Peyer's patch (tissue), 4 donors: ENCODE data around the gene NAA38. TPM values are rescaled to one million over a fixed set of nuclear protein-coding genes. Genes with fewer than 3 reads are reported as not detected.

Source experiments
- DNase-seq, 3 donors: peaks; one replicate each; pipeline ENCODE4 v3.0.0-alpha.2; 2017 to 2019
- H3K27ac ChIP-seq, 4 donors: fragments of 200-600 bp; sonication (generic); one replicate each; pipeline ENCODE4 v1.5.1; 2016 to 2019
- H3K27me3 ChIP-seq, 2 donors: fragments of 200-600 bp; sonication (generic); one replicate each; pipeline ENCODE4 v1.5.1; 2019
- H3K36me3 ChIP-seq, 3 donors: fragments of 200-600 bp; sonication (generic); one replicate each; pipeline ENCODE4 v1.5.1; 2016 to 2019
- H3K4me1 ChIP-seq, 4 donors: fragments of 200-600 bp; sonication (generic); one replicate each; pipeline ENCODE4 v1.5.1; 2016 to 2019
- H3K4me3 ChIP-seq, 4 donors: fragments of 200-600 bp; sonication (generic); 1 replicate in 3 of 4; 2 replicates in 1 of 4; pipeline ENCODE4 v1.5.1; 2016 to 2019; ENCODE audit warnings: mild to moderate bottlenecking in 1 of 4
- H3K9me3 ChIP-seq, 4 donors: fragments of 200-600 bp; sonication (generic); one replicate each; pipeline ENCODE4 v1.5.1; 2016 to 2019; ENCODE audit warnings: mild to moderate bottlenecking in 1 of 4
- POLR2A ChIP-seq, 2 donors: fragments of 450-650 bp; IDR thresholded peaks; one replicate each; pipeline ENCODE4 v1.5.1; 2017; ENCODE audit warnings: antibody characterized with exemption in 2 of 2, mild to moderate bottlenecking in 2 of 2, moderate library complexity in 2 of 2
- total RNA-seq, 4 donors: library from RNA; depleted of rRNA; stranded (reverse); fragments of >200 nt; gene quantifications; one replicate each; pipeline ENCODE4 v1.1.0, GENCODE V29; 2016
- TF ChIP-seq, protein P1 (sequence below), 6 experiments: fragments of 450-650 bp in 4 of 6; fragments of 200-600 bp in 2 of 6; sonication (generic) in 1 of 6; IDR thresholded peaks; one replicate each; pipeline ENCODE4 v1.5.1; 2017 to 2019; ENCODE audit warnings: antibody characterized with exemption in 6 of 6, mild to moderate bottlenecking in 3 of 6, moderate library complexity in 1 of 6

Gene NAA38
- total RNA-seq, 4 donors from 2014 or later: 28.6 to 75.8 (median 47.8) TPM

DNA sequence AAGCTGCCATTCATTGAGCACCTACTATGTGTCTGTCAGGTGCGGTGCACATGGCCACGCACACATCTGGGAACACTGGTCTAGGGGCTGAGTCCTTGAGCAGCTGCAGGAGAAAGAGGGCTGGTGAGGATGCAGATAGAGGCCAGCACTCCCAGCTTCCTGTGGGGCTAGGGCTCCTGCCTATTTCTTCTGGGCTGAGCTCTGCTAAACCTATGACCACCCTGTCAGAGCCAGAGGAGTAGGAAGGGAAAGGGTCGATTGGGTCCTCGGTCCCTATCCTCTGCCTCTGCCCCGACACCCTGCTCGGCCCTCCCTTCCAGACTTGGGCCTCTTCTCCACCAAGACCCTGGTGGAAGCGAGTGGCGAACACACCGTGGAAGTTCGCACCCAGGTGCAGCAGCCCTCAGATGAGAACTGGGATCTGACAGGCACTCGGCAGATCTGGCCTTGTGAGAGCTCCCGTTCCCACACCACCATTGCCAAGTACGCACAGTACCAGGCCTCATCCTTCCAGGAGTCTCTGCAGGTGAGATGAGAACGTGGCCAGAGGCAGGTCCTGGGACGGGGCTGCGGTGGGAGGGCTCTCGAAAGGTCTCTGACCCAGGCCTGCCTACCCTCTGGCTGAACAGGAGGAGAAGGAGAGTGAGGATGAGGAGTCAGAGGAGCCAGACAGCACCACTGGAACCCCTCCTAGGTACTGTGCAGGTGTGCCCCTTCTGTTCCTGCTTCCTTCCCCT lies 6.5 kb downstream of the NAA38 start:
- TF ChIP-seq, protein P1, sequence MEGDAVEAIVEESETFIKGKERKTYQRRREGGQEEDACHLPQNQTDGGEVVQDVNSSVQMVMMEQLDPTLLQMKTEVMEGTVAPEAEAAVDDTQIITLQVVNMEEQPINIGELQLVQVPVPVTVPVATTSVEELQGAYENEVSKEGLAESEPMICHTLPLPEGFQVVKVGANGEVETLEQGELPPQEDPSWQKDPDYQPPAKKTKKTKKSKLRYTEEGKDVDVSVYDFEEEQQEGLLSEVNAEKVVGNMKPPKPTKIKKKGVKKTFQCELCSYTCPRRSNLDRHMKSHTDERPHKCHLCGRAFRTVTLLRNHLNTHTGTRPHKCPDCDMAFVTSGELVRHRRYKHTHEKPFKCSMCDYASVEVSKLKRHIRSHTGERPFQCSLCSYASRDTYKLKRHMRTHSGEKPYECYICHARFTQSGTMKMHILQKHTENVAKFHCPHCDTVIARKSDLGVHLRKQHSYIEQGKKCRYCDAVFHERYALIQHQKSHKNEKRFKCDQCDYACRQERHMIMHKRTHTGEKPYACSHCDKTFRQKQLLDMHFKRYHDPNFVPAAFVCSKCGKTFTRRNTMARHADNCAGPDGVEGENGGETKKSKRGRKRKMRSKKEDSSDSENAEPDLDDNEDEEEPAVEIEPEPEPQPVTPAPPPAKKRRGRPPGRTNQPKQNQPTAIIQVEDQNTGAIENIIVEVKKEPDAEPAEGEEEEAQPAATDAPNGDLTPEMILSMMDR (IDR thresholded peaks at IDR 0.05): no peak
- no peak for TF ChIP-seq POLR2A (IDR thresholded peaks at IDR 0.05)
- Histone ChIP-seq H3K9me3 (no peaks in the 10 kb centered on the region), H3K4me3 (peak overlapping the region in 3 of 4 donors; percentile 21 to 38 (median 26)), H3K27me3 (no peaks in the 10 kb centered on the region), H3K4me1 (peaks cover 4 to 40% (median 12%) of the 10 kb centered on the region in 4 donors), H3K27ac (peak overlapping the region in 3 of 4 donors; percentile 14 to 72 (median 52)), H3K36me3 (peaks cover 0 to 91% (median 0%) of the 10 kb centered on the region in 3 donors)
- no peak for DNase-seq

DNA sequence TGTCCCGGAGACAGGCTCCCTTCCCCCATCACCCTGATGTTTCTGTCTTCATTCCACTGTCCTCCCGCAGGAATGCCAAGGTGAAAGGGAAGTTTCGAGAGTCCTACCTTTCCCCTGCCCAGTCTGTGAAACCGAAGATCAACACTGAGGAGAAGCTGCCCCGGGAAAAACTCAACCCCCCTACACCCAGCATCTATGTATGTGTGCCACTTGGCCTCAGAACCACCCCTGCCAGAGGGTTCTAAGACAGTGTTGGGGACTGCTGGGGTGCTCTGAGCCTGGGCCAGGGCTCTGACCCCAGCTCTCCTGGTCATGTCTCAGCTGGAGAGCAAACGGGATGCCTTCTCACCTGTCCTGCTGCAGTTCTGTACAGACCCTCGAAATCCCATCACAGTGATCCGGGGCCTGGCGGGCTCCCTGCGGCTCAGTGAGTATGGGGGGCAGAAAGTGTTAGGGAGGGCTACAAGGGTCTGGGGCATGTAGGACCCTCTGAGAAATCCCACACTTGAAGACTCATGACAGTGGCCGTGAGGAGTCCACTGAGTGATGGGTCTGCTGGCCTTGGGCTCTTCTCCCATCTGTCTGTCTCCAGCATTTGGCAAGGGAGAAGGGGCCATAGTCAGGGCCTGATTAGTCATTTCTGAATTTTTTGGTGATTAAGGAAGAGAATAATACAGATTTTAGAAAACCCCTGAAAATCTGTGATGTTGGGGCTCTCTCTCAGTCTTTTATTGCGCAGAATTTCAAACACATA lies 7.4 kb downstream of the NAA38 start:
- Histone ChIP-seq H3K9me3 (no peaks in the 10 kb centered on the region), H3K36me3 (peaks cover 0 to 93% (median 0%) of the 10 kb centered on the region in 3 donors), H3K27ac (no peak overlapping the region), H3K27me3 (no peaks in the 10 kb centered on the region), H3K4me1 (peaks cover 4 to 40% (median 15%) of the 10 kb centered on the region in 4 donors), H3K4me3 (no peak overlapping the region)
- TF ChIP-seq POLR2A (IDR thresholded peaks at IDR 0.05): no peak
- TF ChIP-seq, protein P1 (IDR thresholded peaks at IDR 0.05): no peak
- no peak for DNase-seq

DNA sequence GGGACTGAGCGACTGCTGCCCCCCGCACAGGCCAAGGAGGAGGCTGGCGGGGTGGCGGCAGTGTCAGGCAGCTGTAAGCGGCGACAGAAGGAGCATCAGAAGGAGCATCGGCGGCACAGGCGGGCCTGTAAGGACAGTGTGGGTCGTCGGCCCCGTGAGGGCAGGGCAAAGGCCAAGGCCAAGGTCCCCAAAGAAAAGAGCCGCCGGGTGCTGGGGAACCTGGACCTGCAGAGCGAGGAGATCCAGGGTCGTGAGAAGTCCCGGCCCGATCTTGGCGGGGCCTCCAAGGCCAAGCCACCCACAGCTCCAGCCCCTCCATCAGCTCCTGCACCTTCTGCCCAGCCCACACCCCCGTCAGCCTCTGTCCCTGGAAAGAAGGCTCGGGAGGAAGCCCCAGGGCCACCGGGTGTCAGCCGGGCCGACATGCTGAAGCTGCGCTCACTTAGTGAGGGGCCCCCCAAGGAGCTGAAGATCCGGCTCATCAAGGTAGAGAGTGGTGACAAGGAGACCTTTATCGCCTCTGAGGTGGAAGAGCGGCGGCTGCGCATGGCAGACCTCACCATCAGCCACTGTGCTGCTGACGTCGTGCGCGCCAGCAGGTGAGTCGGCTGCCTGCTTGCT lies 8.1 kb downstream of the NAA38 start:
- Histone ChIP-seq H3K27me3 (no peaks in the 10 kb centered on the region), H3K4me1 (peaks cover 4 to 34% (median 16%) of the 10 kb centered on the region in 4 donors), H3K4me3 (no peak overlapping the region), H3K27ac (no peak overlapping the region), H3K36me3 (peaks cover 0 to 86% (median 0%) of the 10 kb centered on the region in 3 donors), H3K9me3 (no peaks in the 10 kb centered on the region)
- DNase-seq: no peak
- TF ChIP-seq, protein P1 (IDR thresholded peaks at IDR 0.05): no peak
- TF ChIP-seq POLR2A (IDR thresholded peaks at IDR 0.05): no peak

DNA sequence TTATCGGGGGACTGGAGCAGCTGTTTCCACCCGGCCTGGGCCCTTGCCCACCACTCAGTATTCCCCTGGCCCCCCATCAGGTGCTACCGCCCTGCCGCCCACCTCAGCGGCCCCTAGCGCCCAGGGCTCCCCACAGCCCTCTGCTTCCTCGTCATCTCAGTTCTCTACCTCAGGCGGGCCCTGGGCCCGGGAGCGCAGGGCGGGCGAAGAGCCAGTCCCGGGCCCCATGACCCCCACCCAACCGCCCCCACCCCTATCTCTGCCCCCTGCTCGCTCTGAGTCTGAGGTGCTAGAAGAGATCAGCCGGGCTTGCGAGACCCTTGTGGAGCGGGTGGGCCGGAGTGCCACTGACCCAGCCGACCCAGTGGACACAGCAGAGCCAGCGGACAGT lies 8.6 kb downstream of the NAA38 start:
- H3K27ac ChIP-seq: no peak overlapping the region
- no peak for TF ChIP-seq POLR2A (IDR thresholded peaks at IDR 0.05)
- TF ChIP-seq, protein P1 (IDR thresholded peaks at IDR 0.05): no peak
- DNase-seq: no peak
- H3K4me3 ChIP-seq: no peak overlapping the region
- H3K4me1 ChIP-seq: peaks cover 4 to 34% (median 16%) of the 10 kb centered on the region in 4 donors
- peaks cover 0 to 81% (median 0%) of the 10 kb centered on the region in 3 donors for H3K36me3 ChIP-seq
- no peaks in the 10 kb centered on the region for H3K27me3 ChIP-seq
- H3K9me3 ChIP-seq: no peaks in the 10 kb centered on the region

DNA sequence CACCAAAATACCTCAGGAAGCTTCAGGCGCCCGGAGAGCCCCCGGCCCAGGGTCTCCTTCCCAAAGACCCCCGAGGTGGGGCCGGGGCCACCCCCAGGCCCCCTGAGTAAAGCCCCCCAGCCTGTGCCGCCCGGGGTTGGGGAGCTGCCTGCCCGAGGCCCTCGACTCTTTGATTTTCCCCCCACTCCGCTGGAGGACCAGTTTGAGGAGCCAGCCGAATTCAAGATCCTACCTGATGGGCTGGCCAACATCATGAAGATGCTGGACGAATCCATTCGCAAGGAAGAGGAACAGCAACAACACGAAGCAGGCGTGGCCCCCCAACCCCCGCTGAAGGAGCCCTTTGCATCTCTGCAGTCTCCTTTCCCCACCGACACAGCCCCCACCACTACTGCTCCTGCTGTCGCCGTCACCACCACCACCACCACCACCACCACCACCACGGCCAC lies 9.2 kb downstream of the NAA38 start:
- no peaks in the 10 kb centered on the region for H3K9me3 ChIP-seq
- peak in 1 of 3 donors; percentile 40 for DNase-seq
- TF ChIP-seq, protein P1 (IDR thresholded peaks at IDR 0.05): no peak
- no peak for TF ChIP-seq POLR2A (IDR thresholded peaks at IDR 0.05)
- H3K27me3 ChIP-seq: no peaks in the 10 kb centered on the region
- H3K4me1 ChIP-seq: peaks cover 4 to 34% (median 16%) of the 10 kb centered on the region in 4 donors
- no peak overlapping the region for H3K4me3 ChIP-seq
- H3K36me3 ChIP-seq: peaks cover 0 to 75% (median 0%) of the 10 kb centered on the region in 3 donors
- no peak overlapping the region for H3K27ac ChIP-seq
